GM12878 (cell line): ENCODE results near the gene ACSF3. TPM values are rescaled to one million over a fixed set of nuclear protein-coding genes. Genes with fewer than 3 reads are reported as not detected.

Source experiments
- ATAC-seq: fragments of 200-7000 bp; cut with Tn5 transposase; 3 replicates; pipeline ENCODE4 v1.9.1; 2020; ENCODE audit warnings: mild to moderate bottlenecking, moderate library complexity
- BruUV-seq: library from RNA; stranded (reverse); fragments of 400-500 nt; replicated peaks from 2 replicates; lab custom pipeline; 2021; lab: Mats Ljungman, UMichigan
- CTCF ChIA-PET: fragments of 300-600 bp; sonication (Branson Sonifier 250); formaldehyde crosslinking; extraction: SDS; loops from one replicate; lab custom pipeline; 2021; ENCODE audit warnings: inconsistent platforms; lab: Yijun Ruan, JAX
- POLR2A ChIA-PET: fragments of 350-600 bp; formaldehyde crosslinking; extraction: SDS; loops from one replicate; lab custom pipeline; 2021; ENCODE audit warnings: inconsistent platforms; lab: Charles Lee
- RAD21 ChIA-PET: fragments of 300-600 bp; sonication (Branson Sonifier 250); formaldehyde crosslinking; loops from one replicate; lab custom pipeline; 2023; ENCODE audit warnings: antibody characterized with exemption; ENCODE audit not compliant: unreplicated experiment; lab: Charles Lee
- SMC1A ChIA-PET: fragments of 300-600 bp; sonication (Branson Sonifier 250); formaldehyde crosslinking; loops from one replicate; lab custom pipeline; 2023; ENCODE audit not compliant: unreplicated experiment, uncharacterized antibody; lab: Charles Lee
- DNase-seq: peaks from one replicate; pipeline ENCODE4 v3.0.0-alpha.2; 2011; ENCODE audit warnings: low read depth, low spot score
- FAIRE-seq: peaks from 3 replicates; lab custom pipeline; 2011; peaks lifted over from hg19 to GRCh38; lab: Jason Lieb, UNC
- H2AFZ ChIP-seq: 2 replicates; pipeline ENCODE4 v1.6.0; 2011; ENCODE audit warnings: low read depth, low read length, control low read depth; ENCODE audit not compliant: control insufficient read depth
- H3K27ac ChIP-seq: 2 replicates; pipeline ENCODE4 v1.5.1; 2011; ENCODE audit warnings: control low read depth; ENCODE audit not compliant: control insufficient read depth, insufficient read depth
- H3K27me3 ChIP-seq, 2 experiments: replicated peaks in 1 of 2; 2 replicates each; pipeline versions ENCODE4 v1.6.0 to v1.6.1; 2011; ENCODE audit warnings: low read length in 1 of 2; ENCODE audit not compliant: control insufficient read depth in 2 of 2, insufficient read depth in 2 of 2
- H3K36me3 ChIP-seq, 2 experiments: 2 replicates each; pipeline ENCODE4 v1.5.1; 2011; ENCODE audit warnings: low read length in 1 of 2; ENCODE audit not compliant: control insufficient read depth in 2 of 2, insufficient read depth in 2 of 2
- H3K4me1 ChIP-seq: 2 replicates; pipeline ENCODE4 v1.6.1; 2011; ENCODE audit warnings: mild to moderate bottlenecking, low read length, moderate library complexity, mixed read lengths; ENCODE audit not compliant: control insufficient read depth, insufficient read depth
- H3K4me2 ChIP-seq: 2 replicates; pipeline ENCODE4 v1.6.0; 2011; ENCODE audit warnings: control low read depth; ENCODE audit not compliant: control insufficient read depth, insufficient read depth
- H3K4me3 ChIP-seq: fragments of 200-600 bp; sonication (generic); 2 replicates; pipeline ENCODE4 v1.5.1; 2016
- H3K79me2 ChIP-seq: 2 replicates; pipeline ENCODE4 v1.6.0; 2011; ENCODE audit warnings: low read length; ENCODE audit not compliant: control insufficient read depth, insufficient read depth
- H3K9ac ChIP-seq: 2 replicates; pipeline ENCODE4 v1.8.0; 2011; ENCODE audit warnings: low read length, control low read depth, mixed read lengths; ENCODE audit not compliant: control insufficient read depth, insufficient read depth
- H3K9me3 ChIP-seq: replicated peaks from 3 replicates; pipeline ENCODE4 v1.5.1; 2011; ENCODE audit warnings: mild to moderate bottlenecking, low read length; ENCODE audit not compliant: control insufficient read depth, insufficient read depth
- H4K20me1 ChIP-seq: 2 replicates; pipeline ENCODE4 v1.6.0; 2011; ENCODE audit not compliant: control insufficient read depth, insufficient read depth
- BCL11A ChIP-seq: IDR thresholded peaks from 2 replicates; pipeline ENCODE4 v1.6.1; 2011; ENCODE audit warnings: low read depth, low read length
- BHLHE40 ChIP-seq, 2 experiments: fragments of 450-650 bp in 1 of 2; IDR thresholded peaks; 2 replicates each; pipeline ENCODE4 v1.6.1; 2011 to 2017; ENCODE audit warnings: low read depth in 2 of 2, borderline replicate concordance in 1 of 2, improper control_type of control experiment in 1 of 2, low read length in 1 of 2, mild to moderate bottlenecking in 1 of 2
- POLR2A ChIP-seq: IDR thresholded peaks from 2 replicates; pipeline ENCODE4 v1.6.1; 2011; ENCODE audit warnings: low read depth, mild to moderate bottlenecking, low read length
- POLR2AphosphoS2 ChIP-seq: IDR thresholded peaks from 2 replicates; pipeline ENCODE4 v1.6.1; 2011; ENCODE audit warnings: low read depth, mild to moderate bottlenecking, low read length, improper control_type of control experiment, moderate library complexity
- WGBS: methylation state at CpG from one replicate; pipeline ENCODE4 v1.1.6; 2016; ENCODE audit warnings: low lambda C conversion rate; ENCODE audit not compliant: insufficient replicate concordance, insufficient coverage; ENCODE audit errors: missing lambda C conversion rate; 5-methylcytosine and 5-hydroxymethylcytosine counted together
- in situ Hi-C: fragments of 300-500 bp; cut with MboI; formaldehyde crosslinking; loops from 9 replicates; pipeline ENCODE4 v1.14.3; 2018; ENCODE audit warnings: mixed read lengths
- intact Hi-C: fragments of 100-400 bp; cut with micrococcal nuclease; formaldehyde crosslinking; loops from one replicate; pipeline ENCODE4 v1.14.2; 2022; ENCODE audit not compliant: unreplicated experiment
- polyA plus RNA-seq, 11 experiments: library from polyadenylated mRNA; depleted of rRNA in 4 of 11; unstranded in 6 of 11; stranded (reverse) in 5 of 11; fragments of >200 nt; fragmentation: Nextera tagmentation in 4 of 11; fragmentation: Illumina TruSeq in 1 of 11; extraction: Ambion mirVana in 4 of 11; extraction: Trizol in 1 of 11; gene quantifications; 1 replicate in 1 of 11; 2 replicates in 10 of 11; pipeline versions ENCODE4 v1.2.1 to v1.2.3, GENCODE V29; 2011 to 2016; ENCODE audit warnings: inconsistent platforms in 2 of 11, missing spikeins in 2 of 11, low read depth in 1 of 11
- total RNA-seq, 4 experiments: library from RNA; depleted of rRNA in 3 of 4; stranded (reverse); fragments of >200 nt in 3 of 4; fragmentation: Illumina TruSeq in 1 of 4; extraction: Trizol in 1 of 4; gene quantifications; 2 replicates each; pipeline versions ENCODE4 v1.2.1 to v1.2.3, GENCODE V29; 2013 to 2021

The ACSF3 gene
- total and polyA plus RNA-seq, 10 of the 15 experiments (the other 5 are each of a cell fraction or from before 2014, with no cell fraction given): 1.0 to 44.4 (median 25.8) TPM

GRCh38 chr16:89153848-89154271 is 60.2 kb downstream of the ACSF3 start:
- H3K27ac ChIP-seq: no peak overlapping the region
- no peak overlapping the region for H3K4me2 ChIP-seq
- in situ Hi-C loops: no loop called here
- RAD21 ChIA-PET: no interaction called here
- no peak overlapping the region for H2AFZ ChIP-seq
- intact Hi-C loops: no loop called here
- H3K79me2 ChIP-seq: no peaks in the 10 kb centered on the region
- POLR2A ChIA-PET: no interaction called here
- no peak for FAIRE-seq
- H3K27me3 ChIP-seq: no peaks in the 10 kb centered on the region
- H3K4me3 ChIP-seq: no peak overlapping the region
- no TSS peak for BruUV-seq
- TF ChIP-seq POLR2AphosphoS2 (no peak), POLR2A (0 out of 2 replicates have a peak, but pooled peaks have one; percentile 22)
- no peak overlapping the region for H3K9ac ChIP-seq
- 90% methylated on average over 19 of the region's 19 CpGs for WGBS
- H4K20me1 ChIP-seq: no peaks in the 10 kb centered on the region
- CTCF ChIA-PET: no interaction called here
- H3K36me3 ChIP-seq: peaks cover 0 to 2% of the 10 kb centered on the region in 2 experiments; a peak in 2 of 4 replicates
- SMC1A ChIA-PET: no interaction called here
- ATAC-seq: no peak; the same call in 2 of the 3 replicates
- DNase-seq: no peak
- no peaks in the 10 kb centered on the region for H3K4me1 ChIP-seq
- H3K9me3 ChIP-seq: peaks cover 4% of the 10 kb centered on the region; the same call in 1 of the 3 replicates

GRCh38 chr16:89154390-89155183 is 60.9 kb downstream of the ACSF3 start:
- DNase-seq (no peak), FAIRE-seq (no peak), ATAC-seq (peak; percentile 17)
- no peaks in the 10 kb centered on the region; the same call in 2 of the 3 replicates for H3K9me3 ChIP-seq
- no peaks in the 10 kb centered on the region for H3K79me2 ChIP-seq
- CTCF ChIA-PET: no interaction called here
- in situ Hi-C loops: no loop called here
- no peaks in the 10 kb centered on the region for H4K20me1 ChIP-seq
- RAD21 ChIA-PET: no interaction called here
- H3K36me3 ChIP-seq: peaks cover 0 to 2% of the 10 kb centered on the region in 2 experiments; a peak in 2 of 4 replicates
- POLR2A ChIA-PET: no interaction called here
- intact Hi-C loops: no loop called here
- TF ChIP-seq BCL11A (no peak), BHLHE40 (IDR thresholded peaks at IDR 0.05; ENCODE audit: borderline replicate concordance in 1 of 2, low read depth in 2 of 2, low read length in 1 of 2) (peak in 1 of 2 experiments; percentile 34; a peak in 1 of 4 replicates)
- TF ChIP-seq, all 136 proteins: peak for 1
- SMC1A ChIA-PET: no interaction called here
- no peak overlapping the region for H3K27ac ChIP-seq
- H3K4me1 ChIP-seq: no peaks in the 10 kb centered on the region
- BruUV-seq: no TSS peak
- WGBS: 41% methylated on average over 24 of the region's 24 CpGs
- no peak overlapping the region for H3K4me2 ChIP-seq
- H3K9ac ChIP-seq: no peak overlapping the region
- H3K27me3 ChIP-seq: no peaks in the 10 kb centered on the region
- H2AFZ ChIP-seq: no peak overlapping the region
- no peak overlapping the region for H3K4me3 ChIP-seq
